ENCODE measurements around the gene LPGAT1.

DNA sequence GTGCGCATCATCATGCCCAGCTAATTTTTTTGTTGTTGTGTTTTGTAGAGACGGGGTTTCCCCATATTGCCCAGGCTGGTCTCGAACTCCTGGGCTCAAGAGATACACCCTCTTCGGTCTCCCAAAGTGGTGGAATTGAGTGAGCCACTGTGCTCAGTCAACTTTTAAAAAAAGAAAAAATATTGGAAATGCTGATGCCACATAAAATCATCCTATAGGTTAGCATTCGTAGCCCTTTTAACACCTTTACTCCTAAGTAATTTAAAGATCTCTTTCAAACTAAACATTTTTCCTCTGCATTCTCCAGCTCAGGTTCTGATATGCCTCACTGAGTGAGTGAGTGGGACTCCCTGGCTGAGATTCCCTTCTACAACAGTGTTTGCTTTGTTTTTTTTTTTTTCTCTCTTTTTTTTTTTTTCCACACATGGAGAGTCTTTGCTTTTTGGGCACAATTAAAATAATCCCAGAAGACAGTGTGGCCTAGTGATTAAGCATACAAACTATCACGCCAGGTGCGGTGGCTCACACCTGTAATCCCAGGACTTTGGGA, 74.0 kb downstream of the LPGAT1 start:
- TF ChIP-seq, protein P1, sequence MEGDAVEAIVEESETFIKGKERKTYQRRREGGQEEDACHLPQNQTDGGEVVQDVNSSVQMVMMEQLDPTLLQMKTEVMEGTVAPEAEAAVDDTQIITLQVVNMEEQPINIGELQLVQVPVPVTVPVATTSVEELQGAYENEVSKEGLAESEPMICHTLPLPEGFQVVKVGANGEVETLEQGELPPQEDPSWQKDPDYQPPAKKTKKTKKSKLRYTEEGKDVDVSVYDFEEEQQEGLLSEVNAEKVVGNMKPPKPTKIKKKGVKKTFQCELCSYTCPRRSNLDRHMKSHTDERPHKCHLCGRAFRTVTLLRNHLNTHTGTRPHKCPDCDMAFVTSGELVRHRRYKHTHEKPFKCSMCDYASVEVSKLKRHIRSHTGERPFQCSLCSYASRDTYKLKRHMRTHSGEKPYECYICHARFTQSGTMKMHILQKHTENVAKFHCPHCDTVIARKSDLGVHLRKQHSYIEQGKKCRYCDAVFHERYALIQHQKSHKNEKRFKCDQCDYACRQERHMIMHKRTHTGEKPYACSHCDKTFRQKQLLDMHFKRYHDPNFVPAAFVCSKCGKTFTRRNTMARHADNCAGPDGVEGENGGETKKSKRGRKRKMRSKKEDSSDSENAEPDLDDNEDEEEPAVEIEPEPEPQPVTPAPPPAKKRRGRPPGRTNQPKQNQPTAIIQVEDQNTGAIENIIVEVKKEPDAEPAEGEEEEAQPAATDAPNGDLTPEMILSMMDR (IDR thresholded peaks at IDR 0.05): no peak
- TF ChIP-seq POLR2A (IDR thresholded peaks at IDR 0.05): no peak

Measured in body of pancreas (tissue), 4 donors.